Skeletal muscle satellite cell (primary cell): ENCODE results near the gene FBXL17.

Source experiments
- H3K27me3 ChIP-seq: 2 replicates; pipeline ENCODE4 v1.7.0; 2013; ENCODE audit warnings: low read length; ENCODE audit not compliant: control insufficient read depth, insufficient read depth
- H3K36me3 ChIP-seq: 2 replicates; pipeline ENCODE4 v1.7.0; 2013; ENCODE audit warnings: mild to moderate bottlenecking, control low read depth, low read length; ENCODE audit not compliant: insufficient read depth
- H3K4me1 ChIP-seq: 2 replicates; pipeline ENCODE4 v1.7.0; 2013; ENCODE audit warnings: low read length; ENCODE audit not compliant: control insufficient read depth, insufficient read depth
- H3K4me2 ChIP-seq: 2 replicates; pipeline ENCODE4 v1.7.0; 2013; ENCODE audit warnings: mild to moderate bottlenecking, low read length
- H3K4me3 ChIP-seq: 2 replicates; pipeline ENCODE4 v1.7.0; 2013; ENCODE audit warnings: low read length
- H3K9ac ChIP-seq: 2 replicates; pipeline ENCODE4 v1.7.0; 2013; ENCODE audit warnings: mild to moderate bottlenecking, low read depth, low read length, moderate library complexity
- H3K9me3 ChIP-seq: replicated peaks from 2 replicates; pipeline ENCODE4 v1.7.0; 2013; ENCODE audit warnings: mild to moderate bottlenecking, control low read depth, low read length

The FBXL17 gene

GRCh38 chr5:107887166-107887943 is 494.5 kb downstream of the FBXL17 start:
- Histone ChIP-seq H3K36me3 (no peaks in the 10 kb centered on the region), H3K9me3 (no peaks in the 10 kb centered on the region), H3K27me3 (no peaks in the 10 kb centered on the region), H3K4me2 (no peak overlapping the region), H3K4me1 (no peaks in the 10 kb centered on the region), H3K9ac (no peak overlapping the region), H3K4me3 (no peak overlapping the region)

DNA sequence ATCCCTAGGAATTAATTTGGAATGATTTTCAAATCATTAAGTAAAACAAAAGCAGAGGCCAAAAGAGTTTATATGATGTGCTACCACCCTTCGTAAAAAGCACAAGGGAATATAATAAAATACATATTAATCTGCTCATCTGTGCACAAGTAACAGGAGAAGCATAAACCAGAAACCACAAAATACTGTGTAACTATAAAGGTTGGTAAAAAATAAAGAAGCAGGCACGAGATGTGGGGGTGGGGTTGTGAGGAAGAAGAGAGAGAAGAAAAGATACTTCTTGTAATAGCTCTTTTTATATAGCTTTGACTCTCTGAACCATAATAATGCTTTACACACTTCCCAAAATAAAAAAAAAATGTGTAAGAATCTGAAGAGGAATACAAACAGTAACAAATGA is 496.3 kb downstream of the FBXL17 start:
- Histone ChIP-seq H3K36me3 (no peaks in the 10 kb centered on the region), H3K4me2 (no peak overlapping the region), H3K9me3 (no peaks in the 10 kb centered on the region), H3K4me3 (no peak overlapping the region), H3K4me1 (no peaks in the 10 kb centered on the region), H3K9ac (no peak overlapping the region), H3K27me3 (no peaks in the 10 kb centered on the region)

- Histone ChIP-seq H3K27me3 (no peaks in the 10 kb centered on the region), H3K4me1 (no peaks in the 10 kb centered on the region), H3K4me3 (no peak overlapping the region), H3K36me3 (no peaks in the 10 kb centered on the region), H3K4me2 (no peak overlapping the region), H3K9ac (no peak overlapping the region), H3K9me3 (no peaks in the 10 kb centered on the region)
Observed at GRCh38 chr5:107884871-107885270, 497.0 kb downstream of the FBXL17 start.

GRCh38 chr5:107878661-107879060 is 503.2 kb downstream of the FBXL17 start:
- Histone ChIP-seq H3K27me3 (no peaks in the 10 kb centered on the region), H3K9me3 (no peaks in the 10 kb centered on the region), H3K4me2 (no peak overlapping the region), H3K4me3 (no peak overlapping the region), H3K36me3 (no peaks in the 10 kb centered on the region), H3K4me1 (peaks cover 21% of the 10 kb centered on the region), H3K9ac (no peak overlapping the region)

DNA sequence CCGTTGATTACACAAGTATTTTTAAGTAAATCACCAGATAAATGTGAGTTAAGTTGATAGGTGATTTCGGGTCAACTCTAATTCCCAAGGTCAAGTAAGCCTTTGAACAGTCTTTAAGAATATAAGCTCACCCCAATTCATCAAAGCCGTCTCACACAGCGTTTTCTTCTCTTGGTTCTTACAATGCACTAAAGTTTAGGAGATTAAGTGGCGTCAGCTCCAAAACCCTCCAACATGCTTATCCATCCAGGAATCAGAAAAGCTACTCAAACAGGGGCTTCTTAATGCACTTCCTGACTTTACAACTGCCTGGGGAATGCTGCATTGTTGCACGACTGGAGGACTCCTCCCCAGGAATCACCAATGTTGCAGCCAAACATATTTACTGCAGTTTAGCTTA is 505.0 kb downstream of the FBXL17 start:
- Histone ChIP-seq H3K9me3 (no peaks in the 10 kb centered on the region), H3K36me3 (no peaks in the 10 kb centered on the region), H3K9ac (no peak overlapping the region), H3K4me2 (no peak overlapping the region), H3K4me1 (peaks cover 21% of the 10 kb centered on the region), H3K27me3 (no peaks in the 10 kb centered on the region), H3K4me3 (no peak overlapping the region)

GRCh38 chr5:107876261-107876660 is 505.6 kb downstream of the FBXL17 start:
- Histone ChIP-seq H3K9ac (no peak overlapping the region), H3K4me3 (no peak overlapping the region), H3K9me3 (no peaks in the 10 kb centered on the region), H3K36me3 (no peaks in the 10 kb centered on the region), H3K4me1 (peaks cover 21% of the 10 kb centered on the region), H3K4me2 (no peak overlapping the region), H3K27me3 (no peaks in the 10 kb centered on the region)

DNA sequence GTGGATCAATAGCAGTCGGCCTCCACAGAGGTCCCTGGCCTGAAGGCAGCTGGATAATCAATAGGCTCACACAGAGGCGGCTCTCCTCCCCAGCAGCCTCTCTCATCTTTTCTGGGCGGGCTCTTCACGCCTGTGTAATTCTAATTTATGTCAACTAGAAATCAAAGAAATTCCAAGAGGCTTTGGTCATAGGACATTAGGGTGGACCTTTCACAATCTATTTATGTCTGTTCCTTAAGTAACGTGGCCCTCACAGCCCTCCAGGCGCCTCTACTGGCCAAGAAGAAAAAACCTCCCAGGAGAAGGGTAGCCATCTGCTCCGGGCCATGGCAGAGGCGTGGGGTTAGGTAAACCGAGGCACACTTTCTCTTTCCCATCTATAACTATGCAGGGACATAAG is 506.1 kb downstream of the FBXL17 start:
- Histone ChIP-seq H3K27me3 (no peaks in the 10 kb centered on the region), H3K4me1 (peaks cover 21% of the 10 kb centered on the region), H3K4me2 (no peak overlapping the region), H3K36me3 (no peaks in the 10 kb centered on the region), H3K9me3 (no peaks in the 10 kb centered on the region), H3K4me3 (no peak overlapping the region), H3K9ac (no peak overlapping the region)

GRCh38 chr5:107874795-107875194 is 507.1 kb downstream of the FBXL17 start:
- H3K27me3 ChIP-seq: no peaks in the 10 kb centered on the region
- H3K36me3 ChIP-seq: no peaks in the 10 kb centered on the region
- H3K9ac ChIP-seq: no peak overlapping the region
- H3K4me2 ChIP-seq: no peak overlapping the region
- peaks cover 27% of the 10 kb centered on the region for H3K4me1 ChIP-seq
- no peaks in the 10 kb centered on the region for H3K9me3 ChIP-seq
- no peak overlapping the region for H3K4me3 ChIP-seq

DNA sequence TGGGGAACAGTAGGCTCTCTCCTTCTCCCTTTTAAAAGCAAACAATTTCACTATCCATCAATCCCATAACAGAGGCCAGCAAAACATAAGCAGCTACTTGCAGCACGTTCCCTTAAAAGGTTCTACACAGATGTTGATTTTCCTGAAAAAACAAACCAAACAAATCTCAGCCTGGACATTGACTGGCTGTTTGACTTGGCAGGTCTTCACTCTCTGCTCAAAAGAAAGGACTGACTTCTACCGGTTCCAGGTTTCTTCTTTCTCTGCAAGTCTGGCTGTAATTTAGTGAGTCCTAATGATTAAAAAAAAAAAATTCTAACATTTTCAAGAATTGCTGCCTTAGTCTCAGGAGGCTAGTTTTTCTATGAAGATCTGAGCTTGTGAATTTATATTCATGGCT is 508.0 kb downstream of the FBXL17 start:
- Histone ChIP-seq H3K4me1 (peaks cover 36% of the 10 kb centered on the region), H3K27me3 (no peaks in the 10 kb centered on the region), H3K9me3 (no peaks in the 10 kb centered on the region)

DNA sequence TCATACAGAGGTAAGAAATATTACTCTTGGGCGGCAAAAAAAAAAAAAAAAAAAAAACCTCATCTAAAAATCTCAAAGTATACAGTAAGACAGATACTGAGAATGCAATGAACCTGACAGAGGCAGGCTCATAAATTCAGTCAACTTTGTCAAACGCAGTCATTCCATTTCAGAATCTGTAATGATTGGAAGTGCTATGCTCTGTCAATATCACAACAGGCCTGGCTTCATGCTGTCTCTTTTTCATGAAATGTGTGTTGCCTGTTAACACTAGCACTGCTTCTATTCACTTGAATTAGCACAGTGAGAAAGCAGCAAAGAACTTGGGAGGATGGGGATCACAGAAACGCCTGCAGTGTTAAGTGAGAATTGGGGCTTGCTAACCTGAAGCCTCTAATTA is 510.9 kb downstream of the FBXL17 start:
- Histone ChIP-seq H3K9me3 (no peaks in the 10 kb centered on the region), H3K4me2 (no peak overlapping the region), H3K4me1 (peaks cover 40% of the 10 kb centered on the region), H3K27me3 (no peaks in the 10 kb centered on the region), H3K36me3 (no peaks in the 10 kb centered on the region), H3K9ac (no peak overlapping the region), H3K4me3 (no peak overlapping the region)

More for the DNA sequence above, 508.0 kb downstream of the FBXL17 start:
- no peak overlapping the region for H3K4me2 ChIP-seq
- H3K9ac ChIP-seq: no peak overlapping the region
- no peaks in the 10 kb centered on the region for H3K36me3 ChIP-seq
- H3K4me3 ChIP-seq: no peak overlapping the region

DNA sequence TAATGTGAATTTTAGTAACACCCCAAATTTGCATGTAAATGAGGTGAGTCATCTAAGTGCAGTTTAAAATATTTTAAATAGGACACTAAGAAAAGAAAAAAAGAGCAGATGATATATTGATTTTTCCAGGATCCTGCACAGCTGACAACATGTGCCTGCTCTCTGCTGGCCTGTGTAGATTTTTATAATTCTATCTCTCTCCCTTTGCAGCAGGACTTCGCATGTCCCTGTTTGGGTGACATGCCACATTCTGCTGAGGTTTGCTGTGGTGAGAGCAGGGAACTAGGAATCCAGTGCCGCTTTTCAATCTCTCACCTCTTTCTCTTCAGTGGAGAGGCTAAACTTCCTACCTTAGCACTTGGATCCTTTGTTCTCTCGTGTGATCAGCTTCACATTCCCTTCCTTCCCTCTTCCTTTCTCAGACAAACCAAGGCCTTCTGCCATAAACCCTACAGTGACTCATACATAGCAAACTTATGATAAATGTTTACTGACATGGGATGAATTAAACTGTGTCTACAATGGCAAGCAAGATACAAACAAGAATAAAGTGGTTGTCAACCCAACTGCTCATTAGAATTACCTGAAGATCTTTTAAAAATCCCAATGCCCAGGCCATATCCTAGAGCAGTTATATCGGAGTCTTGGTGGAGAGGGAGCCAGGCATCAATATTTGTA is 512.3 kb downstream of the FBXL17 start:
- H3K4me3 ChIP-seq: peak overlapping the region; percentile 41
- H3K9me3 ChIP-seq: no peaks in the 10 kb centered on the region
- H3K9ac ChIP-seq: peak overlapping the region; percentile 43
- peak overlapping the region; percentile 55 for H3K4me2 ChIP-seq
- H3K27me3 ChIP-seq: no peaks in the 10 kb centered on the region
- no peaks in the 10 kb centered on the region for H3K36me3 ChIP-seq
- peaks cover 29% of the 10 kb centered on the region for H3K4me1 ChIP-seq
